Measurements from ENCODE around the gene RPS2. TPM values are rescaled to one million over a fixed set of nuclear protein-coding genes. Genes with fewer than 3 reads are reported as not detected.

Gene RPS2
- total and polyA plus RNA-seq, 2 of the 8 experiments (the other 6 are each of a cell fraction or from before 2014, with no cell fraction given): 4,042 to 16,783 TPM

DNA sequence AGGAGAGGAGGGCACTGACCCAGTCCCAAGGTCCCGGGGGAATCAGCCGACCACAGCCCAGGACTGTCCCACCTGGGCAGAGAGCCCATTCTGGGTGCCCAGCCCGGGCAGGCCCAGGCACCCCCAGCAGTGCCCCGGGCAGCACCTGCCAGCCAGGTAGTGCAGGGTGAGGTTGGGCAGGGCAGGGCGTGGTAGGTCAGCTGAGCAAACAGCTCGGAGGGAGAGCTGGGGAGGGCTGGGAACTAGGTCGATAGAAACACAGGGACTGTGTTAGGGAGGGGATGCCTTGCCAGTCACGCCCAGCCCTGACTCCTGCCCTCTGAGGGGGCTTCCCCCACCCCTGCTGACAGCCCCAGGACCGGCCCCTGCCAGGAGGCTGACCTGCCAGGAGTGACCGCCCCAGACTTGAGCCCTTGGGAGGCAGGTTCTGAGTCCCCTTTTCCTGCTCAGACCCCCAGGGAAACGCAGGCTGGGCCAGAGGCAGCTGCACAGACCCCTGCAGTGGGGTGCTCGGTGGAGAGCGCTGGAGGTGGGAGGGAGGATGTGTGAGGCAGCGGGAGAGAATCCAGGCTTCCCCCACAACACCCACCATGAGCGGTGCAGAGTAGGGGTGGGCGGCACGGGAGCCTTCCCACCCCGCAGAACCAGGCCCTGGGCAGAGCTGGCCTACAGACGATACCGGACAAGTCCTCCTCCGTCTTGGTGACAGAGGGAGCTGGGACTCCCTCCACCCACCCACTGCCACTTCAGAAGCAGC is 51.1 kb downstream of the RPS2 start:
- Histone ChIP-seq H2BK15ac (ENCODE audit: low read length) (no peak overlapping the region), H3K79me1 (ENCODE audit: low read depth, low read length) (no peaks in the 10 kb centered on the region), H2AFZ (ENCODE audit: low read length) (no peak overlapping the region), H3K36me3 (ENCODE audit: control insufficient read depth in 2 of 4, insufficient read depth in 4 of 4, low read length in 3 of 4) (peaks cover 0 to 7% (median 0%) of the 10 kb centered on the region in 4 experiments; a peak in 1 of 8 replicates), H3K4me2 (ENCODE audit: insufficient read depth in 1 of 2, low read depth in 2 of 2, low read length in 2 of 2) (no peak overlapping the region), H3K56ac (replicated peaks; ENCODE audit: insufficient read length, low read depth, low read length) (no peak overlapping the region), H2BK12ac (ENCODE audit: low read depth, low read length) (peak overlapping the region; percentile 84; the same call in 1 of the 2 replicates), H3K27me3 (replicated peaks in 1 of 4; ENCODE audit: control insufficient read depth in 3 of 4, extremely low read depth in 1 of 4, insufficient read depth in 3 of 4, low read length in 3 of 4) (peaks cover 16 to 41% (median 35%) of the 10 kb centered on the region in 4 experiments), H4K8ac (ENCODE audit: extremely low read depth, insufficient read depth, low read length) (no peak overlapping the region), H4K91ac (replicated peaks; ENCODE audit: insufficient read length, low read length) (no peak overlapping the region), H3K9ac (replicated peaks in 1 of 4; ENCODE audit: extremely low read depth in 1 of 4, low read depth in 3 of 4, low read length in 3 of 4) (no peak overlapping the region; a peak in 1 of 7 replicates), H3K9me3 (ENCODE audit: insufficient read depth in 2 of 2, low read depth in 1 of 2, low read length in 1 of 2) (no peaks in the 10 kb centered on the region), H3K4me3 (ENCODE audit: extremely low read depth in 1 of 4, insufficient read depth in 2 of 4, low read depth in 3 of 4, low read length in 4 of 4) (no peak overlapping the region), H3K23me2 (ENCODE audit: low read depth, low read length) (peaks cover 3% of the 10 kb centered on the region; the same call in 1 of the 2 replicates), H2BK5ac (ENCODE audit: low read depth, low read length) (0 out of 2 replicates have a peak overlapping the region, but pooled peaks have one; percentile 66), H3K4ac (replicated peaks; ENCODE audit: insufficient read length, low read depth, low read length) (no peak overlapping the region), H3K4me1 (replicated peaks in 1 of 4; ENCODE audit: control insufficient read depth in 3 of 4, insufficient read depth in 4 of 4, low read length in 3 of 4) (peaks cover 0 to 33% (median 18%) of the 10 kb centered on the region in 4 experiments; a peak in 6 of 7 replicates), H4K20me1 (replicated peaks in 1 of 2; ENCODE audit: control insufficient read depth in 1 of 2, insufficient read depth in 2 of 2, low read length in 2 of 2) (peaks cover 0 to 9% of the 10 kb centered on the region in 2 experiments), H4K5ac (ENCODE audit: insufficient read length, low read depth, low read length) (no peak overlapping the region), H2BK120ac (replicated peaks; ENCODE audit: low read depth, low read length) (no peak overlapping the region), H2BK20ac (ENCODE audit: low read length) (peak overlapping the region; percentile 61; the same call in 1 of the 2 replicates), H3K23ac (ENCODE audit: insufficient read length) (no peak overlapping the region), H3K14ac (ENCODE audit: insufficient read length) (no peak overlapping the region), H3K27ac (ENCODE audit: low read depth, low read length) (no peak overlapping the region), H3K18ac (ENCODE audit: extremely low read depth, low read length) (peak overlapping the region; percentile 7; the same call in 1 of the 2 replicates), H2AK5ac (ENCODE audit: low read depth, low read length) (no peak overlapping the region), H3K79me2 (ENCODE audit: control insufficient read depth in 1 of 2, insufficient read depth in 2 of 2, low read length in 2 of 2) (no peaks in the 10 kb centered on the region)
- TF ChIP-seq TBP (IDR thresholded peaks at IDR 0.05; ENCODE audit: low read depth, low read length) (no peak), NANOG (IDR thresholded peaks at IDR 0.05; ENCODE audit: insufficient read depth, low read depth, low read length, poor library complexity, severe bottlenecking) (no peak), TAF1 (IDR thresholded peaks at IDR 0.05; ENCODE audit: low read depth, low read length) (no peak), SIRT6 (IDR thresholded peaks at IDR 0.05; ENCODE audit: low read length) (no peak), CREB1 (IDR thresholded peaks at IDR 0.05) (no peak)
- TF ChIP-seq, protein P1, sequence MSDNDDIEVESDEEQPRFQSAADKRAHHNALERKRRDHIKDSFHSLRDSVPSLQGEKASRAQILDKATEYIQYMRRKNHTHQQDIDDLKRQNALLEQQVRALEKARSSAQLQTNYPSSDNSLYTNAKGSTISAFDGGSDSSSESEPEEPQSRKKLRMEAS (IDR thresholded peaks at IDR 0.05): no peak
- FAIRE-seq (no peak), DNase-seq (ENCODE audit: low read depth in 1 of 2, low spot score in 2 of 2) (no peak)
- ChIA-PET POLR2A (ENCODE audit: partially characterized antibody) (interaction anchor here (0.9 to 1.9 kb wide), 4 partner anchors 15 to 86 kb away, joined by 3 to 7 read pairs (median 5); partner anchors contain the start of genes FAHD1, HAGH and RPS2), CTCF (ENCODE audit: partially characterized antibody) (interaction anchor here (0.6 to 4.0 kb wide), 5 partner anchors 10 to 106 kb away, joined by 3 to 19 read pairs (median 7); no protein-coding TSS in a partner anchor)
- 83% methylated on average over 17 of the region's 21 CpGs; no CpG with 5 or more reads in 1 of the 2 experiments for WGBS, 2 experiments (ENCODE audit: extremely low coverage in 1 of 2, insufficient coverage in 1 of 2, insufficient read length in 1 of 2, insufficient replicate concordance in 2 of 2, low coverage in 1 of 2, low lambda C conversion rate in 2 of 2, missing lambda C conversion rate in 1 of 2)

Measured in H1 (cell line).